Subcutaneous adipose tissue (tissue), 4 donors: ENCODE data around the gene GJD4. TPM values are rescaled to one million over a fixed set of nuclear protein-coding genes. Genes with fewer than 3 reads are reported as not detected.

Experiments
- total RNA-seq, 4 donors: library from RNA; depleted of rRNA; stranded (reverse); fragments of >200 nt; gene quantifications; one replicate each; pipeline ENCODE4 v1.1.0, GENCODE V29; 2016
- TF ChIP-seq, protein P1 (sequence below): fragments of 450-650 bp; IDR thresholded peaks from one replicate; pipeline ENCODE4 v1.5.1; 2016; ENCODE audit warnings: low read depth, mild to moderate bottlenecking, control low read depth, antibody characterized with exemption, moderate library complexity

GJD4 gene
- total RNA-seq, 4 donors from 2014 or later, result not detected

GRCh38 chr10:35626971-35627507, 21.9 kb downstream of the GJD4 start:
- TF ChIP-seq, protein P1, sequence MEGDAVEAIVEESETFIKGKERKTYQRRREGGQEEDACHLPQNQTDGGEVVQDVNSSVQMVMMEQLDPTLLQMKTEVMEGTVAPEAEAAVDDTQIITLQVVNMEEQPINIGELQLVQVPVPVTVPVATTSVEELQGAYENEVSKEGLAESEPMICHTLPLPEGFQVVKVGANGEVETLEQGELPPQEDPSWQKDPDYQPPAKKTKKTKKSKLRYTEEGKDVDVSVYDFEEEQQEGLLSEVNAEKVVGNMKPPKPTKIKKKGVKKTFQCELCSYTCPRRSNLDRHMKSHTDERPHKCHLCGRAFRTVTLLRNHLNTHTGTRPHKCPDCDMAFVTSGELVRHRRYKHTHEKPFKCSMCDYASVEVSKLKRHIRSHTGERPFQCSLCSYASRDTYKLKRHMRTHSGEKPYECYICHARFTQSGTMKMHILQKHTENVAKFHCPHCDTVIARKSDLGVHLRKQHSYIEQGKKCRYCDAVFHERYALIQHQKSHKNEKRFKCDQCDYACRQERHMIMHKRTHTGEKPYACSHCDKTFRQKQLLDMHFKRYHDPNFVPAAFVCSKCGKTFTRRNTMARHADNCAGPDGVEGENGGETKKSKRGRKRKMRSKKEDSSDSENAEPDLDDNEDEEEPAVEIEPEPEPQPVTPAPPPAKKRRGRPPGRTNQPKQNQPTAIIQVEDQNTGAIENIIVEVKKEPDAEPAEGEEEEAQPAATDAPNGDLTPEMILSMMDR, result no peak

DNA sequence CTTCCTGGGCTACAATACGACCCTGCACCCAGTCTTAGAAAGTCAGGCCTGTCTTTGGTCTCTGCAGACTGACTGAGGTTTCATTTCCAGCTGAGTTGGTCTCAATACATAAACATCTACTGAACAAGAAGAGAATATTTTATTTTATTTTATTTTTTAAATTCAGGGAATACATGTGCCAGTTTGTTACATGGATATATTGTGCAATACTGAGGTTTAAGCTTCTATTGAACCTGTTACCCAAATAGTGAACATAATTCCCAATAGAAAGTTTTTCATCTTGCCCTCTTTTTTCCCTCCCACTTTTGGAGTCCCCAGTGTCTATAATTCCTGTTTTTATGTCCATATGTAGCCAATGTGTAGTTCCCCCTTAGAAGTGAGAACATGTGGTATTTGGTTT, 26.3 kb downstream of the GJD4 start:
- TF ChIP-seq, protein P1, result no peak

DNA sequence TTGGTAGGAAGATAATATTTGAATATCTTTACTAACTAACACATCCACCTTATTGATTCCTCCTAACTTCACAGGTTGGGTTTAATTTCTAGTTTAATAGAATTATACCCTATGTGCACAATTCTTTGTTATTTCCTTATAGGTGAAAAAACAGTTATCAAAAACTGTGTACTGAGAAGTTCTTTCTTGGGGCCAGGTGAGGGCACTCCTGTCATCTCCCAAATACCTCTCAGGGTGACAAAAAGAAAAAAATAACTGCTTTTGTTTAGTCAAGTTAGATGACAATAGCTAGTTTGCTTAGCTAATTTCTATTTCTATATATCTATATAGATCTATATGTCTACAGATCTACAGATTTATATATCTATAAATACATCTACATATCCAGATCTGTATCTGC, 26.9 kb downstream of the GJD4 start:
- TF ChIP-seq, protein P1, result no peak

DNA sequence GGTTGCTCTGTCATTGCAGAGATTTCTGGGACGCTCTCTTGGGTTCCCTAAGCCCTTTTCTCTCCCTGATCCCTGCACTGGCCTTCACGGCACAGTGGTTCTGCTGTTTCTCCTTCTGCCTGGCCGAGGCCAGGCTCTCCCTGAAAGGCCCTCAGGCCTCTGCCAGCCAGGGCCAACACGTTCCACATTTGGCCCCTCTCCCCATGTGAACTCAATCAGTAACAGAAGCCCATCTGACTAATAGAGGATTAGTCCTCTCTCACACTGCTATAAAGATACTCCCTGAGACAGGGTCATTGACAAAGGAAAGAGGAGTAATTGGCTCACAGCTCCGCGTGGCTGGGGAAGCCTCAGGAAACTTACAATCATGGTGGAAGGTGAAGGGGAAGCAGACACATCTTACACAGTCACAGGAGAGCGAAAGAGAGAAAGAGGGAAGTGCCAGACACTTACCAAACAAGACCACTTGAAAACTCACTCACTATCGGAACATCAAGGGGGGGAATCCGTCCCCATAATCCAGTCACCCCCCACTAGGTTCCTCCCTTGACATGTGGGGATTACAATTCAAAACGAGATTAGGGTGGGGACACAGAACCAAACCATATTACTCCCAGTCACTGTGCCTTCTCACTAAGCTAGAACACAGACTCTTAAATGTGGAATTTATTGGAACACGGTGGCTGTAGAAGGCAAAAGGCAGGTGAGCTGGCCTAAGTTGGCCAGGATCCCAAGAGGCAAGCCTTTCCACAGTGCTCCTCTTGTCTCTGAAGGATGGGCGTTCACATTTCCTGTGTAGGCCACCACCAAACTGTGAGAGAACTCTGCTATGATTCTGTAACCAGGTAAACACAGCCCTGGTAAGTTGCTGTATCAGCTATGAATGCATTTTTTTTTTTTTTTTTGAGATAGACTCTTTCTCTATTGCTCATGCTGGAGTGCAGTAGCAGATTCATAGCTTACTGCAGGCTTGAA, 28.2 kb downstream of the GJD4 start:
- TF ChIP-seq, protein P1, result no peak

DNA sequence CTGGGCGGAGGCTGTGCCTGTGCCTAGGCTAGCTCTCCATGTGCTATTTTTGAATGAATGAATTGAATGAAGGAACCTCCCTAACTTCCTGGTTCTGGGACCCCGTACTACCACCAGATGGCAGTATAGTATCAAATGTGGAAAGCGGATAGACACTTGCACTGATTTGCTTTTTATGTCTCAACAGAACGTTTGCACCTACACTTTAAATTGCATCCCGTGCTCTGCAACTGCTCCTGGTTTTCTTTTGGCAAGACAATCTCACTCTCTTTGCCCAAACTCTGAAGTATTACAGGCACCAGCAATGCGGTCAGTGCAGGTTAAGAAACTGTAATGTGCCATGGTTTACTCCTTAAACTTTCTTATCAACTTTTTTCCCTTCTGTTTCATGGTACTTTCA, 30.4 kb downstream of the GJD4 start:
- TF ChIP-seq, protein P1, result no peak

DNA sequence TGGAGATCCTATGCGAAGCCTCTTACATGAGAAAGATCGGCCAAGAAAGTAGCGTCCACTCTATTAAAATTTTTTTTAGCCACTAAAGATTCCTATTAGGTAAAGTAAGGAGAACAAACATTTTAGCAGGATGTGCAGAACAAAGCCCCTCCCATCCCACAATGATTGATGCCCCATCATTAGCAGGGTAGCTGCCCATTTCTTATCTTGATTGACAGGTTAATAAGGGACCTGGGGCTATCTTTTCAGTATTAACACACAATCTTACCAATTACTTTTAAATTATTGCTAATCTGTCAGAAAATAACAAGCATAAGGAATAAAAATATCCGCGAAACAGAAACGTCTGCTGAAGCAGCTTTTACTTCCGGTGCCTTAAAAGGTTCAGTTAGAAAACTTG, 31.8 kb downstream of the GJD4 start:
- TF ChIP-seq, protein P1, result no peak

DNA sequence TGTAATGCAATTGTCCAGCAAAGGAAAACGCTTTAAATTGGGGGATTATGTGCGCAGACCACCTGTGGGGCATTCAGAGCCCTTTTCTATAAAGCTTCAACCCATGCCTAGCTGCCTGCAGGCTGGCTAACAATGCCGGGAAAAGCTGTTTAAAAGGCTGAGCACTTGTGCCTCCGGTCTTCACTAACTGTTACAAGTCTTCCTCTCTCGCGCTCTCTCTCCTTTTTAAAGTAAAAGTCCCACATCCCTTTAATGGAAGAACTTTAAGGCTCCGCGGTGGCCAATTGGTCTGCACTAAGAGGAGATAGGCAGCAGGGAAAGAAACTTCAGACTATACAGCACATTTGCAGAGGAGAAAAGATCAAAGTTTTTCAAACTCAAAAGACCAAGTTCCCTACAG, 32.3 kb downstream of the GJD4 start:
- TF ChIP-seq, protein P1, result no peak
